ENCODE measurements around the gene GTPBP4. TPM values are rescaled to one million over a fixed set of nuclear protein-coding genes. Genes with fewer than 3 reads are reported as not detected.
A peak's percentile ranks its signal among the peaks of the same experiment; 100 is the strongest.

The GTPBP4 gene
- total RNA-seq, 1 experiment from 2014 or later: 97.4 TPM

DNA sequence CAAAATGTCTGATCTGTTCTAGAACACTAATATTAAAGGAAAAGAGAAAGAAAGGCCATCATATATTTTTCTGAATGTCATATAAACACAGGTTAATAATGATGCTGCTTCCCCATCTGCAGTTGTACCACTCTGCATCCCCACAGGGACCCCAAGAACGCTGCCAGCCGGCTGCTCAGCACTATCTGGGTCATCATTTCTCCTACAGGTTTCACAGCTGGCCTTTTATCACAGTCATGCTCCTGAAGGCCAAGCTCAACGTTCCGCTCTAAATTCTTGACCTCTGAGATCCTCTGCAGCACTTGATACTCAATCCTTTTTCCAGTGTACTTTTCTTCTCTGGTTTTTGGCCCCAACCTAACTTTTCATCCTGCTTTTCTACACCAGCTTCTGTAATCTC is 55.9 kb downstream of the GTPBP4 start:
- no peaks in the 10 kb centered on the region for H3K27me3 Mint-ChIP-seq (ENCODE audit: low read depth)
- peaks cover 19% of the 10 kb centered on the region for H3K4me1 Mint-ChIP-seq
- TF ChIP-seq, protein P1, sequence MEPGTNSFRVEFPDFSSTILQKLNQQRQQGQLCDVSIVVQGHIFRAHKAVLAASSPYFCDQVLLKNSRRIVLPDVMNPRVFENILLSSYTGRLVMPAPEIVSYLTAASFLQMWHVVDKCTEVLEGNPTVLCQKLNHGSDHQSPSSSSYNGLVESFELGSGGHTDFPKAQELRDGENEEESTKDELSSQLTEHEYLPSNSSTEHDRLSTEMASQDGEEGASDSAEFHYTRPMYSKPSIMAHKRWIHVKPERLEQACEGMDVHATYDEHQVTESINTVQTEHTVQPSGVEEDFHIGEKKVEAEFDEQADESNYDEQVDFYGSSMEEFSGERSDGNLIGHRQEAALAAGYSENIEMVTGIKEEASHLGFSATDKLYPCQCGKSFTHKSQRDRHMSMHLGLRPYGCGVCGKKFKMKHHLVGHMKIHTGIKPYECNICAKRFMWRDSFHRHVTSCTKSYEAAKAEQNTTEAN (CRISPR knock-in tag; IDR thresholded peaks at IDR 0.05): no peak
- TF ChIP-seq RORB (CRISPR knock-in tag; IDR thresholded peaks at IDR 0.05) (no peak), ZNF138 (CRISPR knock-in tag; conservative IDR thresholded peaks at IDR 0.05) (no peak), NFYB (CRISPR knock-in tag; conservative IDR thresholded peaks at IDR 0.05; ENCODE audit: low read depth) (no peak), ETV6 (CRISPR knock-in tag; IDR thresholded peaks at IDR 0.05) (no peak), ZNF671 (CRISPR knock-in tag; IDR thresholded peaks at IDR 0.05) (no peak)
- TF ChIP-seq, protein P2, sequence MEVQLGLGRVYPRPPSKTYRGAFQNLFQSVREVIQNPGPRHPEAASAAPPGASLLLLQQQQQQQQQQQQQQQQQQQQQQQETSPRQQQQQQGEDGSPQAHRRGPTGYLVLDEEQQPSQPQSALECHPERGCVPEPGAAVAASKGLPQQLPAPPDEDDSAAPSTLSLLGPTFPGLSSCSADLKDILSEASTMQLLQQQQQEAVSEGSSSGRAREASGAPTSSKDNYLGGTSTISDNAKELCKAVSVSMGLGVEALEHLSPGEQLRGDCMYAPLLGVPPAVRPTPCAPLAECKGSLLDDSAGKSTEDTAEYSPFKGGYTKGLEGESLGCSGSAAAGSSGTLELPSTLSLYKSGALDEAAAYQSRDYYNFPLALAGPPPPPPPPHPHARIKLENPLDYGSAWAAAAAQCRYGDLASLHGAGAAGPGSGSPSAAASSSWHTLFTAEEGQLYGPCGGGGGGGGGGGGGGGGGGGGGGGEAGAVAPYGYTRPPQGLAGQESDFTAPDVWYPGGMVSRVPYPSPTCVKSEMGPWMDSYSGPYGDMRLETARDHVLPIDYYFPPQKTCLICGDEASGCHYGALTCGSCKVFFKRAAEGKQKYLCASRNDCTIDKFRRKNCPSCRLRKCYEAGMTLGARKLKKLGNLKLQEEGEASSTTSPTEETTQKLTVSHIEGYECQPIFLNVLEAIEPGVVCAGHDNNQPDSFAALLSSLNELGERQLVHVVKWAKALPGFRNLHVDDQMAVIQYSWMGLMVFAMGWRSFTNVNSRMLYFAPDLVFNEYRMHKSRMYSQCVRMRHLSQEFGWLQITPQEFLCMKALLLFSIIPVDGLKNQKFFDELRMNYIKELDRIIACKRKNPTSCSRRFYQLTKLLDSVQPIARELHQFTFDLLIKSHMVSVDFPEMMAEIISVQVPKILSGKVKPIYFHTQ (CRISPR knock-in tag; IDR thresholded peaks at IDR 0.05): no peak
- TF ChIP-seq, protein P3, sequence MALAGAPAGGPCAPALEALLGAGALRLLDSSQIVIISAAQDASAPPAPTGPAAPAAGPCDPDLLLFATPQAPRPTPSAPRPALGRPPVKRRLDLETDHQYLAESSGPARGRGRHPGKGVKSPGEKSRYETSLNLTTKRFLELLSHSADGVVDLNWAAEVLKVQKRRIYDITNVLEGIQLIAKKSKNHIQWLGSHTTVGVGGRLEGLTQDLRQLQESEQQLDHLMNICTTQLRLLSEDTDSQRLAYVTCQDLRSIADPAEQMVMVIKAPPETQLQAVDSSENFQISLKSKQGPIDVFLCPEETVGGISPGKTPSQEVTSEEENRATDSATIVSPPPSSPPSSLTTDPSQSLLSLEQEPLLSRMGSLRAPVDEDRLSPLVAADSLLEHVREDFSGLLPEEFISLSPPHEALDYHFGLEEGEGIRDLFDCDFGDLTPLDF (CRISPR knock-in tag; IDR thresholded peaks at IDR 0.05): no peak
- TF ChIP-seq, protein P4, sequence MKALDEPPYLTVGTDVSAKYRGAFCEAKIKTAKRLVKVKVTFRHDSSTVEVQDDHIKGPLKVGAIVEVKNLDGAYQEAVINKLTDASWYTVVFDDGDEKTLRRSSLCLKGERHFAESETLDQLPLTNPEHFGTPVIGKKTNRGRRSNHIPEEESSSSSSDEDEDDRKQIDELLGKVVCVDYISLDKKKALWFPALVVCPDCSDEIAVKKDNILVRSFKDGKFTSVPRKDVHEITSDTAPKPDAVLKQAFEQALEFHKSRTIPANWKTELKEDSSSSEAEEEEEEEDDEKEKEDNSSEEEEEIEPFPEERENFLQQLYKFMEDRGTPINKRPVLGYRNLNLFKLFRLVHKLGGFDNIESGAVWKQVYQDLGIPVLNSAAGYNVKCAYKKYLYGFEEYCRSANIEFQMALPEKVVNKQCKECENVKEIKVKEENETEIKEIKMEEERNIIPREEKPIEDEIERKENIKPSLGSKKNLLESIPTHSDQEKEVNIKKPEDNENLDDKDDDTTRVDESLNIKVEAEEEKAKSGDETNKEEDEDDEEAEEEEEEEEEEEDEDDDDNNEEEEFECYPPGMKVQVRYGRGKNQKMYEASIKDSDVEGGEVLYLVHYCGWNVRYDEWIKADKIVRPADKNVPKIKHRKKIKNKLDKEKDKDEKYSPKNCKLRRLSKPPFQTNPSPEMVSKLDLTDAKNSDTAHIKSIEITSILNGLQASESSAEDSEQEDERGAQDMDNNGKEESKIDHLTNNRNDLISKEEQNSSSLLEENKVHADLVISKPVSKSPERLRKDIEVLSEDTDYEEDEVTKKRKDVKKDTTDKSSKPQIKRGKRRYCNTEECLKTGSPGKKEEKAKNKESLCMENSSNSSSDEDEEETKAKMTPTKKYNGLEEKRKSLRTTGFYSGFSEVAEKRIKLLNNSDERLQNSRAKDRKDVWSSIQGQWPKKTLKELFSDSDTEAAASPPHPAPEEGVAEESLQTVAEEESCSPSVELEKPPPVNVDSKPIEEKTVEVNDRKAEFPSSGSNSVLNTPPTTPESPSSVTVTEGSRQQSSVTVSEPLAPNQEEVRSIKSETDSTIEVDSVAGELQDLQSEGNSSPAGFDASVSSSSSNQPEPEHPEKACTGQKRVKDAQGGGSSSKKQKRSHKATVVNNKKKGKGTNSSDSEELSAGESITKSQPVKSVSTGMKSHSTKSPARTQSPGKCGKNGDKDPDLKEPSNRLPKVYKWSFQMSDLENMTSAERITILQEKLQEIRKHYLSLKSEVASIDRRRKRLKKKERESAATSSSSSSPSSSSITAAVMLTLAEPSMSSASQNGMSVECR (CRISPR knock-in tag; IDR thresholded peaks at IDR 0.05; ENCODE audit: borderline replicate concordance): no peak
- DNase-seq (ENCODE audit: low spot score): no peak
- ChIA-PET CTCF (interaction anchor here (1.8 kb wide), 1 partner anchor 66 kb away, joined by 5 read pairs; no protein-coding TSS in a partner anchor), POLR2A (no interaction called here)
- no peak for ATAC-seq
- peak overlapping the region; percentile 73 for H3K27ac Mint-ChIP-seq
- H3K36me3 Mint-ChIP-seq: peaks cover 54% of the 10 kb centered on the region
- H3K9me3 Mint-ChIP-seq: no peaks in the 10 kb centered on the region
- H3K4me3 Mint-ChIP-seq: no peak overlapping the region

DNA sequence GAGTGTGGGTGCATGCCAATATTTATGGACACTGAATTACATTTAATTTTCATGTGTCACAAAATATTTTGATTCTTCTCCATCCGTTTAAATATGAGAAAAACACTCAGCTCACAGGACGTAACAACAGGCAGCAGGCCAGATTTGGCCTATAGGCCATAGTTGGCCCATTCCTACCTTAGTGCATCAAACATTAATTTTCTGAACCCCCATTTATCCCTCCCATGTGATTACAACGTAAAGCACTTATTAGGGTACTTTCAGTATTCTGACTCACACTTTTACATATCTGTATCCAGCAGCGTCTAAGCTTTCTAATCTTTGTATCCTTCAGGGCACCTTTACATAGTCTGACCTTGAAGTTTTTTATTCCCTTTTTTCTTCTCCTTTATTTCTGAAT is 56.7 kb downstream of the GTPBP4 start:
- no peaks in the 10 kb centered on the region for H3K9me3 Mint-ChIP-seq
- POLR2A ChIA-PET: interaction anchor here (0.6 to 1.0 kb wide), 2 partner anchors 9 to 234 kb away, joined by 3 to 5 read pairs; no protein-coding TSS in a partner anchor
- peak overlapping the region; percentile 81 for H3K27ac Mint-ChIP-seq

More for the DNA sequence above, 56.7 kb downstream of the GTPBP4 start:
- ATAC-seq: no peak
- CTCF ChIA-PET: no interaction called here
- Mint-ChIP-seq H3K4me3 (peak overlapping the region; percentile 50), H3K36me3 (peaks cover 54% of the 10 kb centered on the region), H3K27me3 (ENCODE audit: low read depth) (no peaks in the 10 kb centered on the region), H3K4me1 (peaks cover 19% of the 10 kb centered on the region)
- DNase-seq (ENCODE audit: low spot score): no peak
- no peak for TF ChIP-seq ZNF219 (CRISPR knock-in tag; IDR thresholded peaks at IDR 0.05; ENCODE audit: borderline replicate concordance)
- TF ChIP-seq, protein P2 (CRISPR knock-in tag; IDR thresholded peaks at IDR 0.05): no peak
- TF ChIP-seq NFYB (CRISPR knock-in tag; conservative IDR thresholded peaks at IDR 0.05; ENCODE audit: low read depth): no peak
- no peak for TF ChIP-seq ATF1 (CRISPR knock-in tag; IDR thresholded peaks at IDR 0.05)
- no peak for TF ChIP-seq CREM (CRISPR knock-in tag; IDR thresholded peaks at IDR 0.05)
- no peak for TF ChIP-seq MLX (CRISPR knock-in tag; IDR thresholded peaks at IDR 0.05)
- TF ChIP-seq PRDM15 (CRISPR knock-in tag; IDR thresholded peaks at IDR 0.05): no peak
- no peak for TF ChIP-seq ETV6 (CRISPR knock-in tag; IDR thresholded peaks at IDR 0.05)
- TF ChIP-seq, protein P3 (CRISPR knock-in tag; IDR thresholded peaks at IDR 0.05): no peak
- TF ChIP-seq TEAD4 (CRISPR knock-in tag; IDR thresholded peaks at IDR 0.05): no peak

Data from WTC11 (cell line).